HepG2 (cell line): ENCODE results near the gene DOCK2. TPM values are rescaled to one million over a fixed set of nuclear protein-coding genes. Genes with fewer than 3 reads are reported as not detected.

Experiments used
- ATAC-seq: fragments of 200-7000 bp; cut with Tn5 transposase; 3 replicates; pipeline ENCODE4 v1.9.1; 2020; ENCODE audit warnings: mild to moderate bottlenecking, moderate library complexity
- BruUV-seq: library from RNA; stranded (reverse); fragments of 400-500 nt; replicated peaks from 2 replicates; lab custom pipeline; 2021; lab: Mats Ljungman, UMichigan
- CTCF ChIA-PET: fragments of 300-600 bp; formaldehyde crosslinking; extraction: SDS; loops from one replicate; lab custom pipeline; 2021; ENCODE audit warnings: low total read pairs, inconsistent platforms, low intra/inter-chr PET ratio; lab: Yijun Ruan, JAX
- POLR2A ChIA-PET: fragments of 350-600 bp; sonication (Branson Sonifier 250); formaldehyde crosslinking; loops from one replicate; lab custom pipeline; 2020; ENCODE audit warnings: antibody characterized with exemption, inconsistent platforms; lab: Yijun Ruan, JAX
- DNase-seq: peaks from one replicate; pipeline ENCODE4 v3.0.0-alpha.2; 2015; ENCODE audit warnings: low spot score
- FAIRE-seq: peaks from 3 replicates; lab custom pipeline; 2011; peaks lifted over from hg19 to GRCh38; lab: Jason Lieb, UNC
- H2AFZ ChIP-seq: one replicate; pipeline ENCODE4 v1.6.1; 2011; ENCODE audit warnings: low read length, inconsistent platforms
- H3K27ac ChIP-seq: fragments of 300-600 bp; 3 replicates; pipeline ENCODE4 v1.8.0; 2011; ENCODE audit warnings: mixed run types, mild to moderate bottlenecking, mixed read lengths, low read length, inconsistent platforms; ENCODE audit not compliant: insufficient read depth; ENCODE audit errors: extremely low read length
- H3K27me3 ChIP-seq, 2 experiments: fragments of 200-600 bp in 1 of 2; 2 replicates in 1 of 2; 3 replicates in 1 of 2; pipeline versions ENCODE4 v1.6.0 to v1.8.0; 2011; ENCODE audit warnings: low read length in 2 of 2, mild to moderate bottlenecking in 2 of 2, moderate library complexity in 2 of 2, inconsistent platforms in 1 of 2; ENCODE audit not compliant: insufficient read depth in 2 of 2, control insufficient read depth in 1 of 2
- H3K36me3 ChIP-seq, 2 experiments: fragments of 200-600 bp in 1 of 2; replicated peaks in 1 of 2; 2 replicates in 1 of 2; 3 replicates in 1 of 2; pipeline versions ENCODE4 v1.5.1 to v1.8.0; 2011; ENCODE audit warnings: low read length in 2 of 2, inconsistent platforms in 1 of 2; ENCODE audit not compliant: insufficient read depth in 2 of 2, control insufficient read depth in 1 of 2
- H3K4me1 ChIP-seq: 2 replicates; pipeline ENCODE4 v1.5.1; 2012; ENCODE audit warnings: low read length, inconsistent platforms; ENCODE audit not compliant: insufficient read depth
- H3K4me2 ChIP-seq: 2 replicates; pipeline ENCODE4 v1.6.0; 2011; ENCODE audit warnings: low read depth, low read length, inconsistent platforms
- H3K4me3 ChIP-seq, 3 experiments: fragments of 200-600 bp in 1 of 3; sonication (generic), shearing (Covaris generic) in 1 of 3; replicated peaks in 1 of 3; 2 replicates each; pipeline ENCODE4 v1.5.1; 2011 to 2016; ENCODE audit warnings: low read length in 3 of 3, inconsistent platforms in 2 of 3, low read depth in 2 of 3, mild to moderate bottlenecking in 2 of 3, control low read depth in 1 of 3, mixed read lengths in 1 of 3; ENCODE audit not compliant: insufficient read depth in 1 of 3
- H3K79me2 ChIP-seq: one replicate; pipeline ENCODE4 v1.6.1; 2011; ENCODE audit warnings: low read length, inconsistent platforms; ENCODE audit not compliant: insufficient read depth
- H3K9ac ChIP-seq: 2 replicates; pipeline ENCODE4 v1.6.0; 2011; ENCODE audit warnings: mild to moderate bottlenecking, low read depth, low read length, inconsistent platforms; ENCODE audit not compliant: insufficient read depth
- H3K9me3 ChIP-seq: 2 replicates; pipeline ENCODE4 v1.5.1; 2012; ENCODE audit warnings: mild to moderate bottlenecking, low read length
- H4K20me1 ChIP-seq: 2 replicates; pipeline ENCODE4 v1.6.0; 2011; ENCODE audit warnings: inconsistent platforms, mild to moderate bottlenecking, low read length, moderate library complexity; ENCODE audit not compliant: insufficient read depth
- ELF4 ChIP-seq: sonication (generic); formaldehyde crosslinking; IDR thresholded peaks from 2 replicates; pipeline ENCODE4 v1.5.0; 2020; ENCODE audit warnings: missing genetic modification reagents, mild to moderate bottlenecking, moderate library complexity, borderline replicate concordance
- GABPB1 ChIP-seq: IDR thresholded peaks from 2 replicates; pipeline ENCODE4 v1.6.1; 2016; ENCODE audit warnings: mild to moderate bottlenecking, missing genetic modification reagents, moderate library complexity, missing compliant biosample characterization
- GPBP1L1 ChIP-seq: sonication (generic); formaldehyde crosslinking; IDR thresholded peaks from 2 replicates; pipeline ENCODE4 v1.5.0; 2020; ENCODE audit warnings: mild to moderate bottlenecking, missing genetic modification reagents
- NFIB ChIP-seq: sonication (generic); formaldehyde crosslinking; IDR thresholded peaks from 2 replicates; pipeline ENCODE4 v1.9.0; 2021; ENCODE audit warnings: missing genetic modification reagents, mild to moderate bottlenecking, borderline replicate concordance
- POLR2A ChIP-seq, 2 experiments: IDR thresholded peaks; 2 replicates each; pipeline ENCODE4 v1.6.1; 2011; ENCODE audit warnings: low read depth in 2 of 2, low read length in 2 of 2, mild to moderate bottlenecking in 1 of 2, moderate library complexity in 1 of 2; ENCODE audit not compliant: insufficient read depth in 1 of 2
- PRDM15 ChIP-seq: sonication (generic); formaldehyde crosslinking; IDR thresholded peaks from 2 replicates; pipeline ENCODE4 v1.4.0; 2020; ENCODE audit warnings: missing genetic modification reagents
- SRSF1 ChIP-seq: fragments of 200-400 bp; formaldehyde crosslinking; optimal IDR thresholded peaks from 2 replicates; pipeline ENCODE3; 2017; ENCODE audit warnings: mild to moderate bottlenecking, low read depth, low read length, moderate library complexity
- ZBTB38 ChIP-seq: sonication (generic); formaldehyde crosslinking; IDR thresholded peaks from 2 replicates; pipeline ENCODE4 v1.5.1; 2020; ENCODE audit warnings: mild to moderate bottlenecking, missing genetic modification reagents
- ZBTB4 ChIP-seq: sonication (generic); formaldehyde crosslinking; IDR thresholded peaks from 2 replicates; pipeline ENCODE4 v1.4.0; 2020; ENCODE audit warnings: missing genetic modification reagents, mild to moderate bottlenecking, borderline replicate concordance
- ZFP90 ChIP-seq: sonication (generic); formaldehyde crosslinking; IDR thresholded peaks from 2 replicates; pipeline ENCODE4 v1.8.0; 2022; ENCODE audit warnings: missing genetic modification reagents, mild to moderate bottlenecking, inconsistent platforms, borderline replicate concordance
- ZNF20 ChIP-seq: sonication (generic); formaldehyde crosslinking; IDR thresholded peaks from 2 replicates; pipeline ENCODE4 v1.4.0; 2020; ENCODE audit warnings: mild to moderate bottlenecking, moderate library complexity, missing genetic modification reagents
- ZNF207 ChIP-seq: fragments of 450-650 bp; IDR thresholded peaks from 2 replicates; pipeline ENCODE4 v1.6.1; 2016; ENCODE audit warnings: antibody characterized with exemption, borderline replicate concordance
- ZNF691 ChIP-seq: sonication (generic); formaldehyde crosslinking; IDR thresholded peaks from 2 replicates; pipeline ENCODE4 v1.4.0; 2020; ENCODE audit warnings: missing genetic modification reagents, low read depth, mild to moderate bottlenecking, borderline replicate concordance
- ZNF776 ChIP-seq: sonication (generic); formaldehyde crosslinking; IDR thresholded peaks from 2 replicates; pipeline ENCODE4 v1.4.0; 2020; ENCODE audit warnings: mild to moderate bottlenecking, missing genetic modification reagents
- ZNF883 ChIP-seq: sonication (generic); formaldehyde crosslinking; IDR thresholded peaks from 2 replicates; pipeline ENCODE4 v1.5.1; 2020; ENCODE audit warnings: mild to moderate bottlenecking, missing genetic modification reagents; ENCODE audit errors: not compliant biosample characterization
- WGBS: methylation state at CpG from one replicate; pipeline ENCODE4 v1.1.6; 2017; ENCODE audit warnings: low lambda C conversion rate; 5-methylcytosine and 5-hydroxymethylcytosine counted together
- in situ Hi-C: cut with HindIII; loops from 2 replicates; pipeline ENCODE4 v1.10.0; 2017; ENCODE audit warnings: low pct_unique_long_range_greater_than_20kb; ENCODE audit not compliant: extremely low pct_ligation_motif_present
- intact Hi-C: fragments of 100-400 bp; cut with micrococcal nuclease; formaldehyde crosslinking; loops from one replicate; pipeline ENCODE4 v1.10.0; 2022; ENCODE audit not compliant: unreplicated experiment
- polyA plus RNA-seq, 8 experiments: library from polyadenylated mRNA; depleted of rRNA in 3 of 8; stranded (reverse) in 7 of 8; unstranded in 1 of 8; fragments of >200 nt; fragmentation: Illumina TruSeq in 4 of 8; extraction: Trizol in 4 of 8; gene quantifications; 2 replicates each; pipeline versions ENCODE4 v1.2.1 to v1.2.3, GENCODE V29; 2011 to 2016; ENCODE audit warnings: low read depth in 4 of 8, missing spikeins in 1 of 8, mixed read lengths in 1 of 8; ENCODE audit not compliant: insufficient read depth in 1 of 8
- total RNA-seq, 5 experiments: library from RNA; depleted of rRNA; stranded (reverse); fragments of >200 nt; fragmentation: Illumina TruSeq; extraction: Trizol; gene quantifications; 2 replicates each; pipeline ENCODE4 v1.2.3, GENCODE V29; 2016; ENCODE audit warnings: low read depth in 1 of 5

DOCK2 gene
- total and polyA plus RNA-seq, 2 of the 13 experiments (the other 11 are each of a cell fraction or from before 2014, with no cell fraction given): not detected

- TF ChIP-seq ZBTB4 (CRISPR knock-in tag): no peak
- no peak for TF ChIP-seq ELF4 (CRISPR knock-in tag)
- no peak for TF ChIP-seq ZBTB38 (CRISPR knock-in tag)
- no peak for TF ChIP-seq ZNF883
- TF ChIP-seq, all 625 proteins: peak for 0
Observed at GRCh38 chr5:169814522-169814921, 177.4 kb downstream of the DOCK2 start (continued).

GRCh38 chr5:169817031-169817430 lies 180.0 kb downstream of the DOCK2 start:
- H3K9ac ChIP-seq: no peak overlapping the region
- FAIRE-seq (no peak), ATAC-seq (no peak), DNase-seq (no peak)
- no TSS peak for BruUV-seq
- no peaks in the 10 kb centered on the region for H3K36me3 ChIP-seq
- H3K4me3 ChIP-seq: no peak overlapping the region
- H2AFZ ChIP-seq: no peak overlapping the region
- H3K9me3 ChIP-seq: no peaks in the 10 kb centered on the region
- ChIA-PET CTCF (no interaction called here), POLR2A (no interaction called here)
- intact Hi-C loops (no loop called here), in situ Hi-C loops (no loop called here)
- no peaks in the 10 kb centered on the region for H4K20me1 ChIP-seq
- no peaks in the 10 kb centered on the region for H3K79me2 ChIP-seq
- H3K4me1 ChIP-seq: no peaks in the 10 kb centered on the region
- 0% methylated on average over 2 of the region's 2 CpGs for WGBS
- no peak overlapping the region for H3K27ac ChIP-seq
- H3K4me2 ChIP-seq: no peak overlapping the region
- no peaks in the 10 kb centered on the region; a peak in 1 of 5 replicates for H3K27me3 ChIP-seq
- TF ChIP-seq SRSF1 (no peak), ZNF20 (CRISPR knock-in tag) (no peak), PRDM15 (CRISPR knock-in tag) (no peak), ZNF207 (no peak), ZNF691 (CRISPR knock-in tag) (no peak), GABPB1 (CRISPR knock-in tag) (no peak), ZNF776 (CRISPR knock-in tag) (no peak), POLR2A (IDR thresholded peaks at IDR 0.05; ENCODE audit: insufficient read depth in 1 of 2, low read depth in 2 of 2, low read length in 2 of 2) (no peak), NFIB (CRISPR knock-in tag) (no peak), ZFP90 (CRISPR knock-in tag) (no peak), GPBP1L1 (CRISPR knock-in tag) (no peak)
